ENCODE measurements around the gene GYS2. TPM values are rescaled to one million over a fixed set of nuclear protein-coding genes. Genes with fewer than 3 reads are reported as not detected.
"Not testable (repeated sequence)": the region's sequence is repeated elsewhere in the genome, so short reads cannot be mapped to it uniquely, and the experiment has no call there.

GYS2 gene
- total RNA-seq, 4 donors from 2014 or later: 0.16 TPM; not detected in 3

DNA sequence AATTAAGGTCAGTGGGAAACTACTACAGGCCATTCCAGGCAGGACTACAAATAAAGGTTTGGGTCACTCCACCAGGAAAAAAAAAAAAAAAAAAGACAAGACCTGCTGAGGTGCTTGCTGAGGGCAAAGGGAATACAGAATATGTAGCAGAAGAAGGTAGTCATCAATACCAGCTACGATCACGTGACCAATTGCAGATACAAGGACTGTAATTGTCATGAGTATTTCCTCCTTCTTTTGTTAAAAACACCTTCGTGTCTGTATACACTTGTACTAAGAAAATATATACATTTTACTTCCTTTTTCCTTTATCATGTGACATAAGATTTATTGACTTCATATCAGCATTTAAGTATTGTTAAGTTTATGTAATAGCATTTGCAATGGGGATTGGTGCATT, 19.2 kb downstream of the GYS2 start:
- 48 to 68% methylated on average over 3 of the region's 3 CpGs for WGBS, 2 donors (ENCODE audit: low coverage in 1 of 2)
- H3K27ac ChIP-seq: no peak overlapping the region
- intact Hi-C loops (cut with DNase I; ENCODE audit: low total_unique reads) (no loop called here), in situ Hi-C loops (cut with MboI; ENCODE audit: low pct_ligation_motif_present in 1 of 4, low pct_unique_long_range_greater_than_20kb in 1 of 4, low sequenced_read_pairs in 3 of 4) (no loop called here)
- no peaks in the 10 kb centered on the region for H3K4me1 ChIP-seq
- no peaks in the 10 kb centered on the region for H3K36me3 ChIP-seq
- no peaks in the 10 kb centered on the region for H3K9me3 ChIP-seq
- DNase-seq: no peak
- H3K4me3 ChIP-seq: no peak overlapping the region
- no peak for TF ChIP-seq EP300 (IDR thresholded peaks at IDR 0.05; ENCODE audit: low read depth)
- no peak for TF ChIP-seq POLR2A (IDR thresholded peaks at IDR 0.05)
- no peak for TF ChIP-seq POLR2AphosphoS5 (IDR thresholded peaks at IDR 0.05)
- TF ChIP-seq, protein P1, sequence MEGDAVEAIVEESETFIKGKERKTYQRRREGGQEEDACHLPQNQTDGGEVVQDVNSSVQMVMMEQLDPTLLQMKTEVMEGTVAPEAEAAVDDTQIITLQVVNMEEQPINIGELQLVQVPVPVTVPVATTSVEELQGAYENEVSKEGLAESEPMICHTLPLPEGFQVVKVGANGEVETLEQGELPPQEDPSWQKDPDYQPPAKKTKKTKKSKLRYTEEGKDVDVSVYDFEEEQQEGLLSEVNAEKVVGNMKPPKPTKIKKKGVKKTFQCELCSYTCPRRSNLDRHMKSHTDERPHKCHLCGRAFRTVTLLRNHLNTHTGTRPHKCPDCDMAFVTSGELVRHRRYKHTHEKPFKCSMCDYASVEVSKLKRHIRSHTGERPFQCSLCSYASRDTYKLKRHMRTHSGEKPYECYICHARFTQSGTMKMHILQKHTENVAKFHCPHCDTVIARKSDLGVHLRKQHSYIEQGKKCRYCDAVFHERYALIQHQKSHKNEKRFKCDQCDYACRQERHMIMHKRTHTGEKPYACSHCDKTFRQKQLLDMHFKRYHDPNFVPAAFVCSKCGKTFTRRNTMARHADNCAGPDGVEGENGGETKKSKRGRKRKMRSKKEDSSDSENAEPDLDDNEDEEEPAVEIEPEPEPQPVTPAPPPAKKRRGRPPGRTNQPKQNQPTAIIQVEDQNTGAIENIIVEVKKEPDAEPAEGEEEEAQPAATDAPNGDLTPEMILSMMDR (IDR thresholded peaks at IDR 0.05): no peak
- H3K27me3 ChIP-seq: no peaks in the 10 kb centered on the region

DNA sequence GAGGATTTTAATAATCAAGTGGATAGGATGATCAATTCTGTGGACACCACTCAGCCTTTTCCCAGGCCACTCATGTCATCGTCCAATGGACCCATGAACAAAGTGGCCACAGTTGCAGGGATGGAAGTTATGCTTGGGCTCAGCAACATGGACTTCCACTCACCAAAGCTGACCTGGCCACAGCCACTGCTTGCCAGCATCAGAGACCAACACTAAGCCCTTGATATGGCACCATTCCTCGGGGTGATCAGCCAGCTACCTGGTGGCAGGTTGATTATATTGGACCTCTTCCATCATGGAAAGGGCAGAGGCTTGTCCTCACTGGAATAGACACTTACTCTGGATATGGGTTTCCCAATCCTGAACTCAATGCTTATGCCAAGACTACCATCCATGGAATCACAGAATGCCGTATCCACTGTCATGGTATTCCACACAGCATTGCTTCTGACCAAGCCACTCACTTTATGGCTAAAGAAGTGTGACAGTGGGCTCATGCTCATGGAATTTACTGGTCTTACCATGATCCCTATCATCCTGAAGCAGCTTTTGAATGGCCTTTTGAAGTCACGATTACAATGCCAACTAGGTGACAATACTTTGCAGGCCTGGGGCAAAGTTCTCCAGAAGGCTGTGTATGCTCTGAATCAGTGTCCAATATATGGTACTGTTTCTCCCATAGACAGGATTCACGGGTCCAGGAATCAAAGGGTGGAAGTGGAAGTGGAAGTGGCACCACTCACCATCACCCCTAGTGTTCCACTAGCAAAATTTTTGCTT, 20.1 kb downstream of the GYS2 start:
- intact Hi-C loops (cut with DNase I; ENCODE audit: low total_unique reads); H3K27ac ChIP-seq; H3K4me1 ChIP-seq; H3K4me3 ChIP-seq; H3K36me3 ChIP-seq; H3K27me3 ChIP-seq; DNase-seq; in situ Hi-C loops (cut with MboI; ENCODE audit: low pct_ligation_motif_present in 1 of 4, low pct_unique_long_range_greater_than_20kb in 1 of 4, low sequenced_read_pairs in 3 of 4); H3K9me3 ChIP-seq: not testable (repeated sequence)
- WGBS, 2 donors (ENCODE audit: low coverage in 1 of 2): 80 to 92% methylated on average over 2 to 5 of the region's 5 CpGs

DNA sequence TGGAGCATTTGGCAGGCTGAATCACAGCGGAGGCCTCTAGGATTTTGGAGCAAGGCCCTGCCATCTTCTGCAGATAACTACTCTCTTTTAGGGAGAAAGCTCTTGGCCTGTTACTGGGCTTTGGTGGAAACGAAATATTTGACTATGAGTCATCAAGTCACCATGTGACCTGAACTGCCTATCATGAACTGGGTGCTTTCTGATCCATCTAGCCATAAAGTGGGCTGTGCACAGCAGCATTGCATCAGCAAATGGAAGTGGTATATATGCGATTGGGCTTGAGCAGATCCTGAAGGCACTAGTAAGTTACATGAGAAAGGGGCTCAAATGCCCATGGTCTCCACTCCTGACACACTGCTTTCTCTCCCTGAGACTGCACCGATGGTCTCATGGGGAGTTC, 21.1 kb downstream of the GYS2 start:
- DNase-seq: no peak
- in situ Hi-C loops (cut with MboI; ENCODE audit: low pct_ligation_motif_present in 1 of 4, low pct_unique_long_range_greater_than_20kb in 1 of 4, low sequenced_read_pairs in 3 of 4) (no loop called here), intact Hi-C loops (cut with DNase I; ENCODE audit: low total_unique reads) (no loop called here)
- H3K4me1 ChIP-seq: no peaks in the 10 kb centered on the region
- WGBS, 2 donors (ENCODE audit: low coverage in 1 of 2): 78% methylated on average over 4 of the region's 4 CpGs; no CpG with 5 or more reads in 1 of the 2 donors
- TF ChIP-seq EP300 (IDR thresholded peaks at IDR 0.05; ENCODE audit: low read depth) (no peak), POLR2AphosphoS5 (IDR thresholded peaks at IDR 0.05) (no peak), POLR2A (IDR thresholded peaks at IDR 0.05) (no peak)
- TF ChIP-seq, protein P1 (IDR thresholded peaks at IDR 0.05): no peak
- no peak overlapping the region for H3K27ac ChIP-seq
- H3K4me3 ChIP-seq: no peak overlapping the region
- H3K36me3 ChIP-seq: no peaks in the 10 kb centered on the region
- no peaks in the 10 kb centered on the region for H3K9me3 ChIP-seq
- H3K27me3 ChIP-seq: no peaks in the 10 kb centered on the region

- no peaks in the 10 kb centered on the region for H3K9me3 ChIP-seq
- intact Hi-C loops (cut with DNase I; ENCODE audit: low total_unique reads): no loop called here
- no peak overlapping the region for H3K27ac ChIP-seq
- no peak for DNase-seq
- H3K27me3 ChIP-seq: no peaks in the 10 kb centered on the region
- H3K36me3 ChIP-seq: no peaks in the 10 kb centered on the region
- TF ChIP-seq, protein P1 (IDR thresholded peaks at IDR 0.05): no peak
- no peak for TF ChIP-seq EP300 (IDR thresholded peaks at IDR 0.05; ENCODE audit: low read depth)
- no peak for TF ChIP-seq POLR2AphosphoS5 (IDR thresholded peaks at IDR 0.05)
- TF ChIP-seq POLR2A (IDR thresholded peaks at IDR 0.05): no peak
- 82 to 85% methylated on average over 4 of the region's 4 CpGs for WGBS, 2 donors (ENCODE audit: low coverage in 1 of 2)
- no peaks in the 10 kb centered on the region for H3K4me1 ChIP-seq
- in situ Hi-C loops (cut with MboI; ENCODE audit: low pct_ligation_motif_present in 1 of 4, low pct_unique_long_range_greater_than_20kb in 1 of 4, low sequenced_read_pairs in 3 of 4): no loop called here
- H3K4me3 ChIP-seq: no peak overlapping the region
These were observed 23.7 kb downstream of the GYS2 start for GRCh38 chr12:21580748-21581516.
